WTC11 (cell line): ENCODE results near the gene GPR39. TPM values are rescaled to one million over a fixed set of nuclear protein-coding genes. Genes with fewer than 3 reads are reported as not detected.

Experiments
- ATAC-seq: fragments of 200-7000 bp; cut with Tn5 transposase; 2 replicates; pipeline ENCODE4 v1.10.0; 2021; ENCODE audit warnings: mild to moderate bottlenecking, moderate library complexity
- CTCF ChIA-PET: fragments of 300-600 bp; sonication (Branson Sonifier 250); formaldehyde crosslinking; loops from one replicate; lab custom pipeline; 2021; ENCODE audit warnings: antibody characterized with exemption; lab: Charles Lee
- POLR2A ChIA-PET: fragments of 350-600 bp; sonication (Branson Sonifier 250); formaldehyde crosslinking; loops from one replicate; lab custom pipeline; 2021; ENCODE audit warnings: antibody characterized with exemption; lab: Charles Lee
- DNase-seq: peaks from one replicate; pipeline ENCODE4 v3.0.0; 2021; ENCODE audit warnings: low spot score
- H3K27ac Mint-ChIP-seq: 2 replicates; pipeline ENCODE4 v1.8.0; 2021; ENCODE audit warnings: mixed read lengths
- H3K27me3 Mint-ChIP-seq: 2 replicates; pipeline ENCODE4 v1.8.0; 2021; ENCODE audit warnings: low read depth, mild to moderate bottlenecking, moderate library complexity, mixed read lengths
- H3K36me3 Mint-ChIP-seq: 2 replicates; pipeline ENCODE4 v1.8.0; 2021; ENCODE audit warnings: mixed read lengths
- H3K4me1 Mint-ChIP-seq: 2 replicates; pipeline ENCODE4 v1.8.0; 2022; ENCODE audit warnings: mixed read lengths
- H3K4me3 Mint-ChIP-seq: 2 replicates; pipeline ENCODE4 v1.8.0; 2021; ENCODE audit warnings: mild to moderate bottlenecking, moderate library complexity, mixed read lengths
- H3K9me3 Mint-ChIP-seq: 2 replicates; pipeline ENCODE4 v1.8.0; 2021; ENCODE audit warnings: mixed read lengths
- EMX1 ChIP-seq: fragments of 250-450 bp; sonication (Bioruptor Pico); IDR thresholded peaks from 2 replicates; pipeline ENCODE4 v1.8.0; 2021; ENCODE audit warnings: mild to moderate bottlenecking
- ETV6 ChIP-seq: sonication (generic); formaldehyde crosslinking; IDR thresholded peaks from 2 replicates; pipeline ENCODE4 v1.8.1; 2022; ENCODE audit warnings: mild to moderate bottlenecking, missing genetic modification reagents
- FOXK1 ChIP-seq: sonication (generic); formaldehyde crosslinking; IDR thresholded peaks from 2 replicates; pipeline ENCODE4 v1.8.0; 2022; ENCODE audit warnings: mild to moderate bottlenecking, moderate library complexity, missing genetic modification reagents
- IRF2 ChIP-seq: sonication (generic); formaldehyde crosslinking; IDR thresholded peaks from 2 replicates; pipeline ENCODE4 v1.8.0; 2022; ENCODE audit warnings: low read depth, missing genetic modification reagents, borderline replicate concordance
- JAZF1 ChIP-seq: fragments of 250-450 bp; sonication (Bioruptor Pico); IDR thresholded peaks from 2 replicates; pipeline ENCODE4 v1.9.0; 2021; ENCODE audit warnings: moderate library complexity, mild to moderate bottlenecking, inconsistent platforms
- NR1H2 ChIP-seq: sonication (generic); formaldehyde crosslinking; IDR thresholded peaks from 2 replicates; pipeline ENCODE4 v1.9.0; 2021; ENCODE audit warnings: mild to moderate bottlenecking, moderate library complexity, missing genetic modification reagents
- RORB ChIP-seq: fragments of 250-450 bp; sonication (Bioruptor Pico); IDR thresholded peaks from 2 replicates; pipeline ENCODE4 v1.9.0; 2021; ENCODE audit warnings: mild to moderate bottlenecking
- TCF7 ChIP-seq: sonication (generic); formaldehyde crosslinking; IDR thresholded peaks from 2 replicates; pipeline ENCODE4 v1.8.0; 2022; ENCODE audit warnings: mild to moderate bottlenecking, low read depth, missing genetic modification reagents, moderate library complexity
- ZNF219 ChIP-seq: sonication (generic); formaldehyde crosslinking; IDR thresholded peaks from 2 replicates; pipeline ENCODE4 v1.8.0; 2023; ENCODE audit warnings: missing genetic modification reagents, mild to moderate bottlenecking, borderline replicate concordance
- ZNF263 ChIP-seq: sonication (generic); formaldehyde crosslinking; IDR thresholded peaks from 2 replicates; pipeline ENCODE4 v1.8.1; 2022; ENCODE audit warnings: low read depth, mild to moderate bottlenecking, moderate library complexity, missing genetic modification reagents
- total RNA-seq: library from RNA; stranded (reverse); gene quantifications from 3 replicates; pipeline ENCODE4 v1.2.3, GENCODE V29; 2021
- TF ChIP-seq, protein P1 (sequence below): sonication (generic); formaldehyde crosslinking; conservative IDR thresholded peaks from 2 replicates; pipeline ENCODE4 v1.8.1; 2023; ENCODE audit warnings: mild to moderate bottlenecking, low read depth, missing genetic modification reagents, moderate library complexity
- TF ChIP-seq, protein P2 (sequence below): fragments of 250-450 bp; sonication (Bioruptor Pico); IDR thresholded peaks from 2 replicates; pipeline ENCODE4 v1.9.0; 2021; ENCODE audit warnings: mild to moderate bottlenecking
- TF ChIP-seq, protein P3 (sequence below): sonication (generic); formaldehyde crosslinking; IDR thresholded peaks from 2 replicates; pipeline ENCODE4 v1.8.1; 2023; ENCODE audit warnings: mild to moderate bottlenecking, missing genetic modification reagents, borderline replicate concordance
- TF ChIP-seq, protein P4 (sequence below): sonication (generic); formaldehyde crosslinking; IDR thresholded peaks from 2 replicates; pipeline ENCODE4 v1.8.1; 2022; ENCODE audit warnings: mild to moderate bottlenecking, missing genetic modification reagents, moderate library complexity, borderline replicate concordance
- TF ChIP-seq, protein P5 (sequence below): fragments of 250-450 bp; sonication (Bioruptor Pico); IDR thresholded peaks from 2 replicates; pipeline ENCODE4 v1.9.0; 2021; ENCODE audit warnings: moderate library complexity, mild to moderate bottlenecking, inconsistent platforms, borderline replicate concordance
- TF ChIP-seq, protein P6 (sequence below): fragments of 250-450 bp; sonication (Bioruptor Pico); IDR thresholded peaks from 2 replicates; pipeline ENCODE4 v1.9.0; 2021; ENCODE audit warnings: mild to moderate bottlenecking
- TF ChIP-seq, protein P7 (sequence below): sonication (generic); formaldehyde crosslinking; IDR thresholded peaks from 2 replicates; pipeline ENCODE4 v1.8.1; 2023; ENCODE audit warnings: mild to moderate bottlenecking, missing genetic modification reagents, moderate library complexity
- TF ChIP-seq, protein P8 (sequence below): sonication (generic); formaldehyde crosslinking; IDR thresholded peaks from 2 replicates; pipeline ENCODE4 v1.8.0; 2022; ENCODE audit warnings: missing genetic modification reagents
- TF ChIP-seq, protein P9 (sequence below): sonication (generic); formaldehyde crosslinking; IDR thresholded peaks from 2 replicates; pipeline ENCODE4 v1.8.0; 2022; ENCODE audit warnings: mild to moderate bottlenecking, missing genetic modification reagents

Gene GPR39
- total RNA-seq, 1 experiment from 2014 or later = 0.74 TPM

DNA sequence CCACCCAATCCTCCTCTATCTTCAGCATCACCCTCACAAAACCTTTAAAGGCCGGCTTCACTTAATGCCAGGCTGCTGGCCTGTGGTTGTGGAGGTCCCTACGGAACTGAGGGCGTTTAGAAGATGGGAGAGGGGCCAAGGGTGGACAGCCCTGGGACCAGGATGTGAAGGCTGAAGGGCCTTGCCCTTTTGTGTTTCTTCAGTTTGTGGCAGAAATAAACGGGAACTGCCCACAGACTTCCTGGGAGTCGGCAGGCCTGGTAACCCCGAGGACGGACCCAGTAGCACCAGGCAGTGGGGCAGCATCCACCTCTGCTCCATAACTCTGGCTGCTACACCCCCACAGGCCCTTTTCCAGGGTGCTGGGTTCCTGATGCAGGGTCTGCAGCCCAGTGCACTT is 202.1 kb downstream of the GPR39 start (continued):
- TF ChIP-seq, protein P1, sequence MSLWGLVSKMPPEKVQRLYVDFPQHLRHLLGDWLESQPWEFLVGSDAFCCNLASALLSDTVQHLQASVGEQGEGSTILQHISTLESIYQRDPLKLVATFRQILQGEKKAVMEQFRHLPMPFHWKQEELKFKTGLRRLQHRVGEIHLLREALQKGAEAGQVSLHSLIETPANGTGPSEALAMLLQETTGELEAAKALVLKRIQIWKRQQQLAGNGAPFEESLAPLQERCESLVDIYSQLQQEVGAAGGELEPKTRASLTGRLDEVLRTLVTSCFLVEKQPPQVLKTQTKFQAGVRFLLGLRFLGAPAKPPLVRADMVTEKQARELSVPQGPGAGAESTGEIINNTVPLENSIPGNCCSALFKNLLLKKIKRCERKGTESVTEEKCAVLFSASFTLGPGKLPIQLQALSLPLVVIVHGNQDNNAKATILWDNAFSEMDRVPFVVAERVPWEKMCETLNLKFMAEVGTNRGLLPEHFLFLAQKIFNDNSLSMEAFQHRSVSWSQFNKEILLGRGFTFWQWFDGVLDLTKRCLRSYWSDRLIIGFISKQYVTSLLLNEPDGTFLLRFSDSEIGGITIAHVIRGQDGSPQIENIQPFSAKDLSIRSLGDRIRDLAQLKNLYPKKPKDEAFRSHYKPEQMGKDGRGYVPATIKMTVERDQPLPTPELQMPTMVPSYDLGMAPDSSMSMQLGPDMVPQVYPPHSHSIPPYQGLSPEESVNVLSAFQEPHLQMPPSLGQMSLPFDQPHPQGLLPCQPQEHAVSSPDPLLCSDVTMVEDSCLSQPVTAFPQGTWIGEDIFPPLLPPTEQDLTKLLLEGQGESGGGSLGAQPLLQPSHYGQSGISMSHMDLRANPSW (CRISPR knock-in tag) = no peak
- TF ChIP-seq NR1H2 (CRISPR knock-in tag) (no peak), JAZF1 (CRISPR knock-in tag) (no peak), TCF7 (CRISPR knock-in tag) (no peak), FOXK1 (no peak), ZNF263 (CRISPR knock-in tag) (no peak)
- TF ChIP-seq, protein P2, sequence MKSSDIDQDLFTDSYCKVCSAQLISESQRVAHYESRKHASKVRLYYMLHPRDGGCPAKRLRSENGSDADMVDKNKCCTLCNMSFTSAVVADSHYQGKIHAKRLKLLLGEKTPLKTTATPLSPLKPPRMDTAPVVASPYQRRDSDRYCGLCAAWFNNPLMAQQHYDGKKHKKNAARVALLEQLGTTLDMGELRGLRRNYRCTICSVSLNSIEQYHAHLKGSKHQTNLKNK (CRISPR knock-in tag) = no peak
- TF ChIP-seq, protein P3, sequence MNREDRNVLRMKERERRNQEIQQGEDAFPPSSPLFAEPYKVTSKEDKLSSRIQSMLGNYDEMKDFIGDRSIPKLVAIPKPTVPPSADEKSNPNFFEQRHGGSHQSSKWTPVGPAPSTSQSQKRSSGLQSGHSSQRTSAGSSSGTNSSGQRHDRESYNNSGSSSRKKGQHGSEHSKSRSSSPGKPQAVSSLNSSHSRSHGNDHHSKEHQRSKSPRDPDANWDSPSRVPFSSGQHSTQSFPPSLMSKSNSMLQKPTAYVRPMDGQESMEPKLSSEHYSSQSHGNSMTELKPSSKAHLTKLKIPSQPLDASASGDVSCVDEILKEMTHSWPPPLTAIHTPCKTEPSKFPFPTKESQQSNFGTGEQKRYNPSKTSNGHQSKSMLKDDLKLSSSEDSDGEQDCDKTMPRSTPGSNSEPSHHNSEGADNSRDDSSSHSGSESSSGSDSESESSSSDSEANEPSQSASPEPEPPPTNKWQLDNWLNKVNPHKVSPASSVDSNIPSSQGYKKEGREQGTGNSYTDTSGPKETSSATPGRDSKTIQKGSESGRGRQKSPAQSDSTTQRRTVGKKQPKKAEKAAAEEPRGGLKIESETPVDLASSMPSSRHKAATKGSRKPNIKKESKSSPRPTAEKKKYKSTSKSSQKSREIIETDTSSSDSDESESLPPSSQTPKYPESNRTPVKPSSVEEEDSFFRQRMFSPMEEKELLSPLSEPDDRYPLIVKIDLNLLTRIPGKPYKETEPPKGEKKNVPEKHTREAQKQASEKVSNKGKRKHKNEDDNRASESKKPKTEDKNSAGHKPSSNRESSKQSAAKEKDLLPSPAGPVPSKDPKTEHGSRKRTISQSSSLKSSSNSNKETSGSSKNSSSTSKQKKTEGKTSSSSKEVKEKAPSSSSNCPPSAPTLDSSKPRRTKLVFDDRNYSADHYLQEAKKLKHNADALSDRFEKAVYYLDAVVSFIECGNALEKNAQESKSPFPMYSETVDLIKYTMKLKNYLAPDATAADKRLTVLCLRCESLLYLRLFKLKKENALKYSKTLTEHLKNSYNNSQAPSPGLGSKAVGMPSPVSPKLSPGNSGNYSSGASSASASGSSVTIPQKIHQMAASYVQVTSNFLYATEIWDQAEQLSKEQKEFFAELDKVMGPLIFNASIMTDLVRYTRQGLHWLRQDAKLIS (CRISPR knock-in tag) = no peak

DNA sequence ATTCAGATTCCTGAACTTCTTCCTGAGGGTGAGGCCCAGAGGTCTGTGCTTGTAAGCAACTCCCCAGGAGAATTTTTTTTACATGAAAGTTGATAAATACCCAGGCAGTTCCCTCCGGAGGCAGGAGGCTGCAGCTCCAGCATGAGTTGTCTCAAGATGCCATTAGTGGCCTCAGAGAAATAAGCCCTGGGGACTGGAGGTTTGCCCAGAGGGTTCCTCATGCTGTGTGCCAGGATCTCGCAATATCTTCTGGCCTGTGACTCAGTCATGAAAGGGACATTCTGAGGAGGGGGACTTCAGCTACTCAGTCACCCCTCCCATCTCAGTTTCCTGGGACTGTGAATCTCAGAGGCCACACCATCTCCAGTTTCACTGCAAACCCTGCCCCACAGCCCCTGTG is 203.5 kb downstream of the GPR39 start:
- DNase-seq = no peak
- H3K27me3 Mint-ChIP-seq = peaks cover 4% of the 10 kb centered on the region; the same call in 1 of the 2 replicates
- POLR2A ChIA-PET = no interaction called here
- H3K4me1 Mint-ChIP-seq = peaks cover 33% of the 10 kb centered on the region
- H3K4me3 Mint-ChIP-seq = no peak overlapping the region
- no peak overlapping the region for H3K27ac Mint-ChIP-seq
- no peak for ATAC-seq
- CTCF ChIA-PET = no interaction called here
- H3K9me3 Mint-ChIP-seq = peaks cover 11% of the 10 kb centered on the region
- H3K36me3 Mint-ChIP-seq = peaks cover 5% of the 10 kb centered on the region
- TF ChIP-seq ETV6 (CRISPR knock-in tag) = no peak
- TF ChIP-seq, protein P4, sequence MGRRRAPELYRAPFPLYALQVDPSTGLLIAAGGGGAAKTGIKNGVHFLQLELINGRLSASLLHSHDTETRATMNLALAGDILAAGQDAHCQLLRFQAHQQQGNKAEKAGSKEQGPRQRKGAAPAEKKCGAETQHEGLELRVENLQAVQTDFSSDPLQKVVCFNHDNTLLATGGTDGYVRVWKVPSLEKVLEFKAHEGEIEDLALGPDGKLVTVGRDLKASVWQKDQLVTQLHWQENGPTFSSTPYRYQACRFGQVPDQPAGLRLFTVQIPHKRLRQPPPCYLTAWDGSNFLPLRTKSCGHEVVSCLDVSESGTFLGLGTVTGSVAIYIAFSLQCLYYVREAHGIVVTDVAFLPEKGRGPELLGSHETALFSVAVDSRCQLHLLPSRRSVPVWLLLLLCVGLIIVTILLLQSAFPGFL = no peak
- TF ChIP-seq, protein P5, sequence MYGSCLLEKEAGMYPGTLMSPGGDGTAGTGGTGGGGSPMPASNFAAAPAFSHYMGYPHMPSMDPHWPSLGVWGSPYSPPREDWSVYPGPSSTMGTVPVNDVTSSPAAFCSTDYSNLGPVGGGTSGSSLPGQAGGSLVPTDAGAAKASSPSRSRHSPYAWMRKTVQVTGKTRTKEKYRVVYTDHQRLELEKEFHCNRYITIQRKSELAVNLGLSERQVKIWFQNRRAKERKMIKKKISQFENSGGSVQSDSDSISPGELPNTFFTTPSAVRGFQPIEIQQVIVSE = no peak
- TF ChIP-seq EMX1 (CRISPR knock-in tag) = no peak
- TF ChIP-seq FOXK1 = no peak
- TF ChIP-seq RORB (CRISPR knock-in tag) = no peak
- TF ChIP-seq, protein P6, sequence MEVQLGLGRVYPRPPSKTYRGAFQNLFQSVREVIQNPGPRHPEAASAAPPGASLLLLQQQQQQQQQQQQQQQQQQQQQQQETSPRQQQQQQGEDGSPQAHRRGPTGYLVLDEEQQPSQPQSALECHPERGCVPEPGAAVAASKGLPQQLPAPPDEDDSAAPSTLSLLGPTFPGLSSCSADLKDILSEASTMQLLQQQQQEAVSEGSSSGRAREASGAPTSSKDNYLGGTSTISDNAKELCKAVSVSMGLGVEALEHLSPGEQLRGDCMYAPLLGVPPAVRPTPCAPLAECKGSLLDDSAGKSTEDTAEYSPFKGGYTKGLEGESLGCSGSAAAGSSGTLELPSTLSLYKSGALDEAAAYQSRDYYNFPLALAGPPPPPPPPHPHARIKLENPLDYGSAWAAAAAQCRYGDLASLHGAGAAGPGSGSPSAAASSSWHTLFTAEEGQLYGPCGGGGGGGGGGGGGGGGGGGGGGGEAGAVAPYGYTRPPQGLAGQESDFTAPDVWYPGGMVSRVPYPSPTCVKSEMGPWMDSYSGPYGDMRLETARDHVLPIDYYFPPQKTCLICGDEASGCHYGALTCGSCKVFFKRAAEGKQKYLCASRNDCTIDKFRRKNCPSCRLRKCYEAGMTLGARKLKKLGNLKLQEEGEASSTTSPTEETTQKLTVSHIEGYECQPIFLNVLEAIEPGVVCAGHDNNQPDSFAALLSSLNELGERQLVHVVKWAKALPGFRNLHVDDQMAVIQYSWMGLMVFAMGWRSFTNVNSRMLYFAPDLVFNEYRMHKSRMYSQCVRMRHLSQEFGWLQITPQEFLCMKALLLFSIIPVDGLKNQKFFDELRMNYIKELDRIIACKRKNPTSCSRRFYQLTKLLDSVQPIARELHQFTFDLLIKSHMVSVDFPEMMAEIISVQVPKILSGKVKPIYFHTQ = no peak
- no peak for TF ChIP-seq IRF2 (CRISPR knock-in tag)
- TF ChIP-seq, protein P7, sequence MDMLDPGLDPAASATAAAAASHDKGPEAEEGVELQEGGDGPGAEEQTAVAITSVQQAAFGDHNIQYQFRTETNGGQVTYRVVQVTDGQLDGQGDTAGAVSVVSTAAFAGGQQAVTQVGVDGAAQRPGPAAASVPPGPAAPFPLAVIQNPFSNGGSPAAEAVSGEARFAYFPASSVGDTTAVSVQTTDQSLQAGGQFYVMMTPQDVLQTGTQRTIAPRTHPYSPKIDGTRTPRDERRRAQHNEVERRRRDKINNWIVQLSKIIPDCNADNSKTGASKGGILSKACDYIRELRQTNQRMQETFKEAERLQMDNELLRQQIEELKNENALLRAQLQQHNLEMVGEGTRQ (CRISPR knock-in tag) = no peak
- TF ChIP-seq, protein P8, sequence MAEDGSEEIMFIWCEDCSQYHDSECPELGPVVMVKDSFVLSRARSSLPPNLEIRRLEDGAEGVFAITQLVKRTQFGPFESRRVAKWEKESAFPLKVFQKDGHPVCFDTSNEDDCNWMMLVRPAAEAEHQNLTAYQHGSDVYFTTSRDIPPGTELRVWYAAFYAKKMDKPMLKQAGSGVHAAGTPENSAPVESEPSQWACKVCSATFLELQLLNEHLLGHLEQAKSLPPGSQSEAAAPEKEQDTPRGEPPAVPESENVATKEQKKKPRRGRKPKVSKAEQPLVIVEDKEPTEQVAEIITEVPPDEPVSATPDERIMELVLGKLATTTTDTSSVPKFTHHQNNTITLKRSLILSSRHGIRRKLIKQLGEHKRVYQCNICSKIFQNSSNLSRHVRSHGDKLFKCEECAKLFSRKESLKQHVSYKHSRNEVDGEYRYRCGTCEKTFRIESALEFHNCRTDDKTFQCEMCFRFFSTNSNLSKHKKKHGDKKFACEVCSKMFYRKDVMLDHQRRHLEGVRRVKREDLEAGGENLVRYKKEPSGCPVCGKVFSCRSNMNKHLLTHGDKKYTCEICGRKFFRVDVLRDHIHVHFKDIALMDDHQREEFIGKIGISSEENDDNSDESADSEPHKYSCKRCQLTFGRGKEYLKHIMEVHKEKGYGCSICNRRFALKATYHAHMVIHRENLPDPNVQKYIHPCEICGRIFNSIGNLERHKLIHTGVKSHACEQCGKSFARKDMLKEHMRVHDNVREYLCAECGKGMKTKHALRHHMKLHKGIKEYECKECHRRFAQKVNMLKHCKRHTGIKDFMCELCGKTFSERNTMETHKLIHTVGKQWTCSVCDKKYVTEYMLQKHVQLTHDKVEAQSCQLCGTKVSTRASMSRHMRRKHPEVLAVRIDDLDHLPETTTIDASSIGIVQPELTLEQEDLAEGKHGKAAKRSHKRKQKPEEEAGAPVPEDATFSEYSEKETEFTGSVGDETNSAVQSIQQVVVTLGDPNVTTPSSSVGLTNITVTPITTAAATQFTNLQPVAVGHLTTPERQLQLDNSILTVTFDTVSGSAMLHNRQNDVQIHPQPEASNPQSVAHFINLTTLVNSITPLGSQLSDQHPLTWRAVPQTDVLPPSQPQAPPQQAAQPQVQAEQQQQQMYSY (CRISPR knock-in tag) = no peak
- no peak for TF ChIP-seq ZNF219 (CRISPR knock-in tag)
- TF ChIP-seq, protein P9, sequence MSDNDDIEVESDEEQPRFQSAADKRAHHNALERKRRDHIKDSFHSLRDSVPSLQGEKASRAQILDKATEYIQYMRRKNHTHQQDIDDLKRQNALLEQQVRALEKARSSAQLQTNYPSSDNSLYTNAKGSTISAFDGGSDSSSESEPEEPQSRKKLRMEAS (CRISPR knock-in tag) = no peak
